Keratinocyte (primary cell): ENCODE measurements around the gene CD4.

ENCODE experiments used
- EZH2 ChIP-seq: IDR thresholded peaks from one replicate; pipeline ENCODE4 v1.6.1; 2012; ENCODE audit warnings: inconsistent platforms, mild to moderate bottlenecking, low read length, moderate library complexity
- TF ChIP-seq, protein P1 (sequence below), 3 experiments: IDR thresholded peaks in 1 of 3; conservative IDR thresholded peaks in 1 of 3; optimal IDR thresholded peaks in 1 of 3; 2 replicates in 2 of 3; 3 replicates in 1 of 3; pipeline versions ENCODE3 to v1.5.1; 2011; ENCODE audit warnings: low read length in 3 of 3, mild to moderate bottlenecking in 3 of 3, moderate library complexity in 2 of 3, control low read depth in 1 of 3, inconsistent platforms in 1 of 3; ENCODE audit not compliant: insufficient read depth in 2 of 3; ENCODE audit errors: extremely low read depth in 1 of 3

- TF ChIP-seq, protein P1, sequence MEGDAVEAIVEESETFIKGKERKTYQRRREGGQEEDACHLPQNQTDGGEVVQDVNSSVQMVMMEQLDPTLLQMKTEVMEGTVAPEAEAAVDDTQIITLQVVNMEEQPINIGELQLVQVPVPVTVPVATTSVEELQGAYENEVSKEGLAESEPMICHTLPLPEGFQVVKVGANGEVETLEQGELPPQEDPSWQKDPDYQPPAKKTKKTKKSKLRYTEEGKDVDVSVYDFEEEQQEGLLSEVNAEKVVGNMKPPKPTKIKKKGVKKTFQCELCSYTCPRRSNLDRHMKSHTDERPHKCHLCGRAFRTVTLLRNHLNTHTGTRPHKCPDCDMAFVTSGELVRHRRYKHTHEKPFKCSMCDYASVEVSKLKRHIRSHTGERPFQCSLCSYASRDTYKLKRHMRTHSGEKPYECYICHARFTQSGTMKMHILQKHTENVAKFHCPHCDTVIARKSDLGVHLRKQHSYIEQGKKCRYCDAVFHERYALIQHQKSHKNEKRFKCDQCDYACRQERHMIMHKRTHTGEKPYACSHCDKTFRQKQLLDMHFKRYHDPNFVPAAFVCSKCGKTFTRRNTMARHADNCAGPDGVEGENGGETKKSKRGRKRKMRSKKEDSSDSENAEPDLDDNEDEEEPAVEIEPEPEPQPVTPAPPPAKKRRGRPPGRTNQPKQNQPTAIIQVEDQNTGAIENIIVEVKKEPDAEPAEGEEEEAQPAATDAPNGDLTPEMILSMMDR (optimal IDR thresholded peaks at IDR 0.05 in 1 of 3, IDR thresholded peaks at IDR 0.05 in 1 of 3, conservative IDR thresholded peaks at IDR 0.05 in 1 of 3; ENCODE audit: extremely low read depth in 1 of 3, insufficient read depth in 2 of 3, low read length in 3 of 3): no peak
- TF ChIP-seq EZH2: no peak
These were observed 51.6 kb downstream of the CD4 start, which contains the start of gene GNB3 for GRCh38 chr12:6840761-6841515.
